HuH-7.5 (cell line): ENCODE measurements around the gene HTRA1.

Experiments
- DNase-seq: peaks from one replicate; pipeline ENCODE4 v3.0.0; 2011; ENCODE audit warnings: low spot score

The HTRA1 gene

GRCh38 chr10:122495406-122496340, 34.3 kb downstream of the HTRA1 start:
- no peak for DNase-seq

GRCh38 chr10:122497241-122497640, 35.9 kb downstream of the HTRA1 start:
- no peak for DNase-seq

GRCh38 chr10:122498521-122498920, 37.2 kb downstream of the HTRA1 start:
- no peak for DNase-seq

- DNase-seq = no peak
Observed at GRCh38 chr10:122499012-122499411, 37.7 kb downstream of the HTRA1 start.

GRCh38 chr10:122499491-122499941, 38.2 kb downstream of the HTRA1 start:
- DNase-seq = no peak

GRCh38 chr10:122500194-122500593, 38.8 kb downstream of the HTRA1 start:
- no peak for DNase-seq

- no peak for DNase-seq
Observed at GRCh38 chr10:122500726-122501125, 39.4 kb downstream of the HTRA1 start.

GRCh38 chr10:122503012-122503411, 41.7 kb downstream of the HTRA1 start:
- DNase-seq = no peak

- DNase-seq = no peak
Observed at GRCh38 chr10:122503886-122504609, 42.7 kb downstream of the HTRA1 start.

- peak; percentile 34 for DNase-seq
Observed at GRCh38 chr10:122504610-122504950, 43.2 kb downstream of the HTRA1 start.

GRCh38 chr10:122505011-122505410, 43.7 kb downstream of the HTRA1 start:
- DNase-seq = no peak

- no peak for DNase-seq
Observed at GRCh38 chr10:122505885-122506645, 44.7 kb downstream of the HTRA1 start.

GRCh38 chr10:122507616-122508015, 46.3 kb downstream of the HTRA1 start:
- DNase-seq = no peak

GRCh38 chr10:122508021-122508420, 46.7 kb downstream of the HTRA1 start:
- no peak for DNase-seq

GRCh38 chr10:122509323-122509722, 48.0 kb downstream of the HTRA1 start:
- DNase-seq = no peak

- DNase-seq = no peak
Observed at GRCh38 chr10:122510326-122510725, 49.0 kb downstream of the HTRA1 start.

- DNase-seq = no peak
Observed at GRCh38 chr10:122510736-122511135, 49.4 kb downstream of the HTRA1 start.

- no peak for DNase-seq
Observed at GRCh38 chr10:122513053-122513452, 51.7 kb downstream of the HTRA1 start.

GRCh38 chr10:122514045-122514840, 52.9 kb downstream of the HTRA1 start:
- no peak for DNase-seq

GRCh38 chr10:122515022-122515424, 53.7 kb downstream of the HTRA1 start:
- DNase-seq = no peak

- DNase-seq = no peak
Observed at GRCh38 chr10:122515588-122516231, 54.4 kb downstream of the HTRA1 start.
